Neutrophil (primary cell): ENCODE data around the gene PYCR2.
A peak's percentile ranks its signal among the peaks of the same experiment; 100 is the strongest.

Experiments used
- H3K27ac ChIP-seq: fragments of 200-600 bp; sonication (generic); 2 replicates; pipeline ENCODE4 v1.5.1; 2016; ENCODE audit warnings: mild to moderate bottlenecking, moderate library complexity
- H3K27me3 ChIP-seq: fragments of 200-600 bp; sonication (generic); 2 replicates; pipeline ENCODE4 v1.6.0; 2016; ENCODE audit warnings: mild to moderate bottlenecking
- H3K36me3 ChIP-seq: fragments of 200-600 bp; sonication (generic); 2 replicates; pipeline ENCODE4 v1.5.1; 2017
- H3K4me1 ChIP-seq, 2 experiments: fragments of 200-600 bp in 1 of 2; sonication (generic) in 1 of 2; 1 replicate in 1 of 2; 2 replicates in 1 of 2; pipeline versions ENCODE4 v1.5.1 to v1.6.1; 2013 to 2016; ENCODE audit warnings: low read depth in 1 of 2, low read length in 1 of 2, mild to moderate bottlenecking in 1 of 2, moderate library complexity in 1 of 2; ENCODE audit not compliant: control insufficient read depth in 1 of 2, insufficient read depth in 1 of 2
- H3K4me3 ChIP-seq, 2 experiments: fragments of 200-600 bp in 1 of 2; sonication (generic) in 1 of 2; 1 replicate in 1 of 2; 2 replicates in 1 of 2; pipeline ENCODE4 v1.5.1; 2013 to 2016; ENCODE audit warnings: low read depth in 1 of 2, low read length in 1 of 2, mild to moderate bottlenecking in 1 of 2, moderate library complexity in 1 of 2
- H3K9me3 ChIP-seq: fragments of 200-600 bp; sonication (generic); 2 replicates; pipeline ENCODE4 v1.5.1; 2016
- CTCF ChIP-seq: fragments of 200-600 bp; sonication (generic); IDR thresholded peaks from 2 replicates; pipeline ENCODE4 v1.5.1; 2016; ENCODE audit warnings: antibody characterized with exemption

The PYCR2 gene

GRCh38 chr1:225963735-225964530, 39.9 kb upstream of the PYCR2 start:
- Histone ChIP-seq H3K9me3 (no peaks in the 10 kb centered on the region), H3K27me3 (peaks cover 8% of the 10 kb centered on the region), H3K4me3 (no peak overlapping the region), H3K4me1 (peaks cover 0 to 4% of the 10 kb centered on the region in 2 experiments), H3K36me3 (no peaks in the 10 kb centered on the region), H3K27ac (no peak overlapping the region)
- TF ChIP-seq CTCF = no peak

GRCh38 chr1:225962440-225962975, 38.5 kb upstream of the PYCR2 start:
- peak; percentile 74 for TF ChIP-seq CTCF
- Histone ChIP-seq H3K36me3 (no peaks in the 10 kb centered on the region), H3K4me1 (peaks cover 0 to 4% of the 10 kb centered on the region in 2 experiments), H3K27ac (no peak overlapping the region), H3K9me3 (no peaks in the 10 kb centered on the region), H3K4me3 (no peak overlapping the region), H3K27me3 (peaks cover 8% of the 10 kb centered on the region)

- Histone ChIP-seq H3K27ac (no peak overlapping the region), H3K27me3 (peaks cover 8% of the 10 kb centered on the region), H3K4me3 (no peak overlapping the region), H3K9me3 (no peaks in the 10 kb centered on the region), H3K36me3 (no peaks in the 10 kb centered on the region), H3K4me1 (peaks cover 0 to 4% of the 10 kb centered on the region in 2 experiments)
- TF ChIP-seq CTCF = no peak
Measured at GRCh38 chr1:225961659-225962439, 37.8 kb upstream of the PYCR2 start.

- Histone ChIP-seq H3K4me3 (no peak overlapping the region), H3K27me3 (peaks cover 8% of the 10 kb centered on the region), H3K9me3 (no peaks in the 10 kb centered on the region), H3K27ac (no peak overlapping the region), H3K4me1 (peaks cover 0 to 4% of the 10 kb centered on the region in 2 experiments), H3K36me3 (no peaks in the 10 kb centered on the region)
- TF ChIP-seq CTCF = no peak
Measured at GRCh38 chr1:225958041-225958440, 34.0 kb upstream of the PYCR2 start.

- H3K27ac ChIP-seq = no peak overlapping the region
- no peaks in the 10 kb centered on the region for H3K9me3 ChIP-seq
- no peak overlapping the region for H3K4me3 ChIP-seq
- H3K27me3 ChIP-seq = no peaks in the 10 kb centered on the region
- H3K4me1 ChIP-seq = peaks cover 11 to 12% of the 10 kb centered on the region in 2 experiments
- TF ChIP-seq CTCF = no peak
- no peaks in the 10 kb centered on the region for H3K36me3 ChIP-seq
Measured at GRCh38 chr1:225954753-225955152, 30.7 kb upstream of the PYCR2 start.
